Measurements from ENCODE around the gene SORD. TPM values are rescaled to one million over a fixed set of nuclear protein-coding genes. Genes with fewer than 3 reads are reported as not detected.

Gene SORD
- total and polyA plus RNA-seq, 10 of the 15 experiments (the other 5 are each of a cell fraction or from before 2014, with no cell fraction given): 7.5 to 51.6 (median 40.1) TPM

GRCh38 chr15:45084163-45084562 lies 61.2 kb downstream of the SORD start:
- H2AFZ ChIP-seq (ENCODE audit: control insufficient read depth, low read depth, low read length): no peak overlapping the region
- no peak overlapping the region for H3K27ac ChIP-seq (ENCODE audit: control insufficient read depth, insufficient read depth)
- FAIRE-seq (no peak), DNase-seq (ENCODE audit: low read depth, low spot score) (no peak), ATAC-seq (no peak)
- H3K4me1 ChIP-seq (ENCODE audit: control insufficient read depth, insufficient read depth, low read length): no peaks in the 10 kb centered on the region
- TF ChIP-seq SRF (IDR thresholded peaks at IDR 0.05; ENCODE audit: low read depth in 2 of 2, low read length in 2 of 2) (no peak), ZNF207 (IDR thresholded peaks at IDR 0.05; ENCODE audit: borderline replicate concordance) (no peak), ZBTB33 (IDR thresholded peaks at IDR 0.05) (no peak), USF1 (IDR thresholded peaks at IDR 0.05; ENCODE audit: borderline replicate concordance, extremely low read length, insufficient read depth, low read depth, low read length) (no peak)
- H4K20me1 ChIP-seq (ENCODE audit: control insufficient read depth, insufficient read depth): no peaks in the 10 kb centered on the region
- in situ Hi-C loops (cut with MboI) (no loop called here), intact Hi-C loops (cut with micrococcal nuclease; ENCODE audit: unreplicated experiment) (no loop called here)
- RAD21 ChIA-PET (ENCODE audit: unreplicated experiment): no interaction called here
- no peak overlapping the region for H3K4me2 ChIP-seq (ENCODE audit: control insufficient read depth, insufficient read depth)
- 0 out of 4 replicates have a peak, but pooled peaks cover 0 to 2% of the 10 kb centered on the region in 2 experiments for H3K27me3 ChIP-seq (replicated peaks in 1 of 2; ENCODE audit: control insufficient read depth in 2 of 2, insufficient read depth in 2 of 2, low read length in 1 of 2)
- POLR2A ChIA-PET: no interaction called here
- no peak overlapping the region for H3K4me3 ChIP-seq
- SMC1A ChIA-PET (ENCODE audit: uncharacterized antibody, unreplicated experiment): no interaction called here
- CTCF ChIA-PET: interaction anchor here (1.3 kb wide), 1 partner anchor 34 kb away, joined by 4 read pairs; no protein-coding TSS in a partner anchor
- no peaks in the 10 kb centered on the region for H3K36me3 ChIP-seq (ENCODE audit: control insufficient read depth in 2 of 2, insufficient read depth in 2 of 2, low read length in 1 of 2)
- no peak overlapping the region for H3K9ac ChIP-seq (ENCODE audit: control insufficient read depth, insufficient read depth, low read length)
- no TSS peak for BruUV-seq (replicated peaks)
- no peaks in the 10 kb centered on the region for H3K9me3 ChIP-seq (replicated peaks; ENCODE audit: control insufficient read depth, insufficient read depth, low read length)
- no peaks in the 10 kb centered on the region for H3K79me2 ChIP-seq (ENCODE audit: control insufficient read depth, insufficient read depth, low read length)
- WGBS (ENCODE audit: insufficient coverage, insufficient replicate concordance, low lambda C conversion rate, missing lambda C conversion rate): 42% methylated on average over 3 of the region's 3 CpGs

Measured in GM12878 (cell line).